Parathyroid adenoma (tissue), 2 donors: Measurements from ENCODE around the gene THBS3.
"Not testable (repeated sequence)": the region's sequence is repeated elsewhere in the genome, so short reads cannot be mapped to it uniquely, and the experiment has no call there.

Source experiments
- H2AFZ ChIP-seq: fragments of 300-600 bp; sonication (generic); one replicate; pipeline ENCODE4 v1.7.0; 2017; ENCODE audit warnings: antibody characterized with exemption, mild to moderate bottlenecking
- H3K27ac ChIP-seq: fragments of 300-600 bp; sonication (generic); one replicate; pipeline ENCODE4 v1.7.0; 2017
- H3K27me3 ChIP-seq: fragments of 300-600 bp; sonication (generic); one replicate; pipeline ENCODE4 v1.7.0; 2017; ENCODE audit warnings: low read length; ENCODE audit not compliant: control insufficient read depth, insufficient read depth
- H3K36me3 ChIP-seq: fragments of 300-600 bp; sonication (generic); one replicate; pipeline ENCODE4 v1.7.0; 2017; ENCODE audit warnings: low read length; ENCODE audit not compliant: control insufficient read depth, insufficient read depth
- H3K4me1 ChIP-seq: fragments of 300-600 bp; sonication (generic); one replicate; pipeline ENCODE4 v1.7.0; 2017; ENCODE audit warnings: control low read depth
- H3K4me2 ChIP-seq: fragments of 300-600 bp; sonication (generic); one replicate; pipeline ENCODE4 v1.7.0; 2017; ENCODE audit warnings: low read length
- H3K4me3 ChIP-seq: fragments of 300-600 bp; sonication (generic); one replicate; pipeline ENCODE4 v1.7.0; 2017; ENCODE audit warnings: low read depth, low read length
- H3K79me2 ChIP-seq: fragments of 300-600 bp; sonication (generic); one replicate; pipeline ENCODE4 v1.7.0; 2017; ENCODE audit warnings: control low read depth
- H3K9ac ChIP-seq: fragments of 300-600 bp; sonication (generic); one replicate; pipeline ENCODE4 v1.7.0; 2017; ENCODE audit warnings: mild to moderate bottlenecking
- H3K9me3 ChIP-seq: fragments of 300-600 bp; sonication (generic); one replicate; pipeline ENCODE4 v1.7.0; 2017; ENCODE audit warnings: low read length; ENCODE audit not compliant: control insufficient read depth
- TF ChIP-seq, protein P1 (sequence below): fragments of 300-600 bp; sonication (generic); IDR thresholded peaks from one replicate; pipeline ENCODE4 v1.7.0; 2017; ENCODE audit warnings: antibody characterized with exemption, mild to moderate bottlenecking
- donor health status: primary hyperparathyroidism.

The THBS3 gene

DNA sequence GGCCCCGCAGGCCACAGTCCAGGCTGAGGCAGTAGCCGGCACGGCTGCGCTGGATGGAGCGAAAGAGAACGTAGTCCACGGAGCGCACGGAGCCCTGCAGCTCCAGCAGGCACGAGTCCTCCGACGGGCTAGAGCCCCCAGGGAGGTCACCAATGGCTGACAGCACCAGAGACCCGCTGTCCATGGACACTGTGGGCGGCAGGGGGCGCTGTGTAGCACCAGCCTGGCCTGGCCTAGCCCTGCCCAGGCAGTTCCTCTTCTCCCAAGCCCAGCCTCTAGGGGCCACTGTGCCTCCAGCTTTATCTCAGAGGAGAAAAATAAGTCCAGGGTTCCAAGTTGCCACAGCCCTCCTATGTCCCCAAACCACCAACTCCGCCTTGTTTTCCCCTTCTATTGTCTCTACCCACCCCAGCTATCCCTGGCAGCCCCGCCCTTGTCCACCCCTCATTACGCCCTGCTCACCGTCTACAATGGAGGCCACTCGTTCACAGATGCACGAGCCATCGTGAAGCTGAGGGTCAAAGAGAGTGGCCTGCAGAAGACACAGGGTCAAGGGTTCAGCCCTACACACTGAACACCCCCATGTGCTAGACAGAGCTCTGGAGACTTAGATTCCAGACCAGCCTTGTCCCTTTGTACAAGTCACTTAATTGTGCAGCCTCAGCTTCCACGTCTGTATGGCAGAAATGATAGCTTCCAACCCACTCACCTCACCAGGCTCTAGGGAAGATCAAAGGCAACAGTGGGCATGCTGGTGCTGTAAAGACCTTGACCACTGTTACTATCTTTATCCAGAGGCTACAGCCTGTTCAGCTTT is 43.1 kb upstream of the THBS3 start:
- H3K4me3 ChIP-seq: no peak overlapping the region
- H3K27ac ChIP-seq: no peak overlapping the region
- no peaks in the 10 kb centered on the region for H3K36me3 ChIP-seq

DNA sequence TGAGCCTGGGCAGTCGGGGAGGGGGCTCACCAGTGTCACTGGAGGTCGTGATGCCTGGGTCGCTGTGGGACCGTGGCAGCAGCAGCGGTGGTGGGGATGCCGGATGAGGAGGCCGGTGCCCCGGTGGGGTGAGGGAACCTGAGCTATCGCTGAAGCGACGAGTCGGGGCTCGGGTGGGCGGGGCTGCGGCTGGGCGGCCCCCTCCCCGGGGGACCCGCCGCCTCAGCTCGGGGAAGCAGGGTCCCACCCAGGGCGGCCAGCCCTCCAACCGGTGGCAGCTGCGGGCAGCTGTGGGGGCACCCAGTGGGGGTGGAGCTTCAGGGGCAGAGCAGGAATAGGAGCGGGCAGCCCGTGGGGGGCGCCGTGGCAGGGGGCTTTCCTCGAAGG is 42.5 kb upstream of the THBS3 start:
- Histone ChIP-seq H3K27ac (no peak overlapping the region), H3K9ac (no peak overlapping the region), H3K36me3 (no peaks in the 10 kb centered on the region), H3K4me3 (no peak overlapping the region), H3K79me2 (no peaks in the 10 kb centered on the region), H3K4me1 (peaks cover 4% of the 10 kb centered on the region), H3K4me2 (no peak overlapping the region), H3K27me3 (no peaks in the 10 kb centered on the region), H2AFZ (no peak overlapping the region), H3K9me3 (no peaks in the 10 kb centered on the region)
- TF ChIP-seq, protein P1, sequence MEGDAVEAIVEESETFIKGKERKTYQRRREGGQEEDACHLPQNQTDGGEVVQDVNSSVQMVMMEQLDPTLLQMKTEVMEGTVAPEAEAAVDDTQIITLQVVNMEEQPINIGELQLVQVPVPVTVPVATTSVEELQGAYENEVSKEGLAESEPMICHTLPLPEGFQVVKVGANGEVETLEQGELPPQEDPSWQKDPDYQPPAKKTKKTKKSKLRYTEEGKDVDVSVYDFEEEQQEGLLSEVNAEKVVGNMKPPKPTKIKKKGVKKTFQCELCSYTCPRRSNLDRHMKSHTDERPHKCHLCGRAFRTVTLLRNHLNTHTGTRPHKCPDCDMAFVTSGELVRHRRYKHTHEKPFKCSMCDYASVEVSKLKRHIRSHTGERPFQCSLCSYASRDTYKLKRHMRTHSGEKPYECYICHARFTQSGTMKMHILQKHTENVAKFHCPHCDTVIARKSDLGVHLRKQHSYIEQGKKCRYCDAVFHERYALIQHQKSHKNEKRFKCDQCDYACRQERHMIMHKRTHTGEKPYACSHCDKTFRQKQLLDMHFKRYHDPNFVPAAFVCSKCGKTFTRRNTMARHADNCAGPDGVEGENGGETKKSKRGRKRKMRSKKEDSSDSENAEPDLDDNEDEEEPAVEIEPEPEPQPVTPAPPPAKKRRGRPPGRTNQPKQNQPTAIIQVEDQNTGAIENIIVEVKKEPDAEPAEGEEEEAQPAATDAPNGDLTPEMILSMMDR: no peak

More for the DNA sequence above, 43.1 kb upstream of the THBS3 start:
- Histone ChIP-seq H3K9ac (no peak overlapping the region), H3K4me2 (no peak overlapping the region), H3K79me2 (no peaks in the 10 kb centered on the region), H3K4me1 (peaks cover 4% of the 10 kb centered on the region), H2AFZ (peak overlapping the region; percentile 50), H3K9me3 (no peaks in the 10 kb centered on the region), H3K27me3 (no peaks in the 10 kb centered on the region)
- TF ChIP-seq, protein P1: peak; percentile 96

DNA sequence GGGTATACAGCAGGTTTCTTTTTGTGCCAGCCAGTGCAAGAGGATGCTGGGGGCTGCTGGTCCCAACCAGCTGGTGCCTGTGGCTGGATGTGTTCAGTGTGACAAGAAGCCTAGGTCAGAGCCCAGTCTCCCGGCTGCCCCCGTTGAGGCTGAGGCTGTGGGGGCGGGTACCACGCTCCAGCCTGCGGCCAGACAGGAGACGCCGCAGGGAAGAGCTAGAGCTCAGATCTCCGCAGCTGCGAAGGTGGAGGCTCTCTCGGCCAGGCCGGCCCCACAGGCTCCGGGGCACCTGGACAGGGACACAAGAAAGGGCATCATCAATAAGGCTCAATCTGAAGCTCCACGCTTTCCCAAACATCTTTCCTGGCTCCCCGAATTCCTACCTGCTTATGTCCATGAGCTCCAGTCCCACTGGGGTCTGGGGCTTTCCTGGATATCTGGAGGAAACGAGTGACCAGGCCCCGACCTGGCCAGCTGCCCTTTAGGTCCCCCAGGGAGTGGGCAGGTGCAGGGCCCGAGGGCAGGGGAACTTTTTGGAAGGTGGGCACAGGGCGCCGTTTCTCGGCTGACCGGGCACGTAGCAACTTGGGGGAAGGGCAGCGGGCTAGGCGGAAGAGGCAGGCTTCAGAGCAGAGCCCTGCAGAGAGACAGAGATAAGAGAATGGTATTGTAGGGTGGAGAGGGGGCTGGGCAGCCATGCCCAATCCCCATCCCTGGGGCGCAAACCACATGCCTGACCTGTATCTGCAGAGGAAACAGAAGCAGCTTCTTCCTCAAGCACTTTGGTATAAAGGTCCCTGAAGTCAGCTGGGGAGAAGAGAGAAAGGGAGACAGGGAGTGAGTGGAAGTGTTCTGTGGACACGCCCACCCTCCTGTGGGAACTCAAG is 40.2 kb upstream of the THBS3 start:
- Histone ChIP-seq H3K9me3 (no peaks in the 10 kb centered on the region), H2AFZ (no peak overlapping the region), H3K27me3 (no peaks in the 10 kb centered on the region), H3K36me3 (no peaks in the 10 kb centered on the region), H3K79me2 (no peaks in the 10 kb centered on the region), H3K4me1 (no peaks in the 10 kb centered on the region), H3K27ac (no peak overlapping the region), H3K9ac (no peak overlapping the region), H3K4me2 (no peak overlapping the region), H3K4me3 (no peak overlapping the region)
- TF ChIP-seq, protein P1: no peak

- H3K36me3 ChIP-seq: not testable (repeated sequence)
These were observed 39.1 kb upstream of the THBS3 start for GRCh38 chr1:155246796-155247195.

GRCh38 chr1:155245163-155245524 is 37.4 kb upstream of the THBS3 start:
- H3K79me2 ChIP-seq: peaks cover 4% of the 10 kb centered on the region
- no peaks in the 10 kb centered on the region for H3K27me3 ChIP-seq
- peak overlapping the region; percentile 61 for H3K4me3 ChIP-seq
- no peaks in the 10 kb centered on the region for H3K9me3 ChIP-seq
- H3K4me2 ChIP-seq: peak overlapping the region; percentile 80
- H3K4me1 ChIP-seq: no peaks in the 10 kb centered on the region
- H3K36me3 ChIP-seq: no peaks in the 10 kb centered on the region
- H3K27ac ChIP-seq: peak overlapping the region; percentile 91
- peak overlapping the region; percentile 78 for H2AFZ ChIP-seq
- TF ChIP-seq, protein P1: no peak
- H3K9ac ChIP-seq: no peak overlapping the region

More at GRCh38 chr1:155246796-155247195, 39.1 kb upstream of the THBS3 start:
- not testable (repeated sequence) for H3K4me2 ChIP-seq, H3K4me1 ChIP-seq, H2AFZ ChIP-seq, H3K27ac ChIP-seq, H3K79me2 ChIP-seq, H3K27me3 ChIP-seq, H3K9ac ChIP-seq, H3K4me3 ChIP-seq, H3K9me3 ChIP-seq
